ENCODE results near the gene NAT9.

DNA sequence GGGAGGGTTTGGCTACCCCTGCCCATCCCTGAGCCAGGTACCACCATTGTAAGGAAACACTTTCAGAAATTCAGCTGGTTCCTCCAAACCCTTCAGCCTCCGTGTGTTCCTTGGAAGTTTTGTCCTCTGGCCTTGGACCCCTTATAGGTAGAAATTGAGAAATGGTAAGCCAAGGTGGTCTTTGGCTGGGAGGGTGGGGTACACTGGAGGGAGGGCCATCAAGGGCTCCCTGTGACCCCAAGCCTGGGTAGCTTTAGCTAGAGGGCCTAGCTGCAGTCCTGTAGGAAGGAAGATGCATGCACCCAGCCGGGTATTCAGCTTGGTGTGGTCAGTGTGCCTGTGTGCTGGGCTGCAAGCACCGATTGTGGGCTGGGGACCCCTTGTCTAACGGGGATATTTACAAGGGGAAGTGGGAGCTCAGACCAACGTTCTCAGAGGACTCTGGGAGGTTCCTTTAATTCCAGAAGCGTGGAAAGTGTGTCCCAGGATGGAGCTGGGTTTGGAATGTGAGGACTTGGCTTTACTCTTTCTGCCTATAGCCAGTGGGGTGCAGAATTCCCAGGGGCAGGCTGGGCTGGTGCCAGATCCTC is 6.8 kb downstream of the NAT9 start:
- no peak for TF ChIP-seq CTCF (conservative IDR thresholded peaks at IDR 0.05 in 1 of 2, IDR thresholded peaks at IDR 0.05 in 1 of 2; ENCODE audit: extremely low read depth in 1 of 2, insufficient read depth in 1 of 2, low read depth in 1 of 2, low read length in 2 of 2)
- no peak for TF ChIP-seq EZH2 (IDR thresholded peaks at IDR 0.05; ENCODE audit: borderline replicate concordance, low read length)
